Fibroblast of lung (primary cell): Measurements from ENCODE around the gene TSHZ2.

Source experiments
- EZH2 ChIP-seq: IDR thresholded peaks from 2 replicates; pipeline ENCODE4 v1.5.1; 2012; ENCODE audit warnings: low read length, control low read depth, mild to moderate bottlenecking; ENCODE audit errors: missing control alignments
- TF ChIP-seq, protein P1 (sequence below), 2 donors: IDR thresholded peaks in 1 of 2; conservative IDR thresholded peaks in 1 of 2; 1 replicate in 1 of 2; 2 replicates in 1 of 2; pipeline ENCODE4 v1.5.1; 2011 to 2012; ENCODE audit warnings: low read length in 2 of 2, control low read depth in 1 of 2, inconsistent platforms in 1 of 2, low read depth in 1 of 2, mild to moderate bottlenecking in 1 of 2

DNA sequence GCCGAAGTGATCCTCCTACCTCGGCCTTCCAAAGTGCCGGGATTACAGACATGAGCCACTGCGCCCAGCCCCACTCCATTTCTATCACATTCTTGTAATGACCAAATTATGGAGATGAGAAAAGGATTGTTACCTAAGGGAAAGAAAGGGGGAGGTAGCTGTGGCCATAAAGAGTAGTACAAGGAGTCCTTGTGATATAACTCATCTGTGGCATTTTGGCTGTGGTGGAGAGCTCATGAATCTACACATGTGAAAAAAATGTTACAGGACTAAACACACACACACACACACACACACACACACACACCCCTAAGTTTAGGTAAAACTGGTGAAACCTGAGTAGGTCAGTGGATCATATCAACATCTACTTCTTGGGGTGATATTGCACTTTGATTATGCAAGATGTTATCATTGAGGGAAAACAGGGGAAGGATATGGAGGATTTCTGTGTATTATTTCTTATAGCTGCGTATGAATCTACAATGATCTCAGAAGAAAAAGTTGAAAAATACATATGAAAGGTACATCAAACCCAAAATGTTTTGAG lies 251.5 kb downstream of the TSHZ2 start:
- TF ChIP-seq, protein P1, sequence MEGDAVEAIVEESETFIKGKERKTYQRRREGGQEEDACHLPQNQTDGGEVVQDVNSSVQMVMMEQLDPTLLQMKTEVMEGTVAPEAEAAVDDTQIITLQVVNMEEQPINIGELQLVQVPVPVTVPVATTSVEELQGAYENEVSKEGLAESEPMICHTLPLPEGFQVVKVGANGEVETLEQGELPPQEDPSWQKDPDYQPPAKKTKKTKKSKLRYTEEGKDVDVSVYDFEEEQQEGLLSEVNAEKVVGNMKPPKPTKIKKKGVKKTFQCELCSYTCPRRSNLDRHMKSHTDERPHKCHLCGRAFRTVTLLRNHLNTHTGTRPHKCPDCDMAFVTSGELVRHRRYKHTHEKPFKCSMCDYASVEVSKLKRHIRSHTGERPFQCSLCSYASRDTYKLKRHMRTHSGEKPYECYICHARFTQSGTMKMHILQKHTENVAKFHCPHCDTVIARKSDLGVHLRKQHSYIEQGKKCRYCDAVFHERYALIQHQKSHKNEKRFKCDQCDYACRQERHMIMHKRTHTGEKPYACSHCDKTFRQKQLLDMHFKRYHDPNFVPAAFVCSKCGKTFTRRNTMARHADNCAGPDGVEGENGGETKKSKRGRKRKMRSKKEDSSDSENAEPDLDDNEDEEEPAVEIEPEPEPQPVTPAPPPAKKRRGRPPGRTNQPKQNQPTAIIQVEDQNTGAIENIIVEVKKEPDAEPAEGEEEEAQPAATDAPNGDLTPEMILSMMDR (conservative IDR thresholded peaks at IDR 0.05 in 1 of 2, IDR thresholded peaks at IDR 0.05 in 1 of 2; ENCODE audit: low read depth in 1 of 2, low read length in 2 of 2) = no peak
- no peak for TF ChIP-seq EZH2
